Hematopoietic multipotent progenitor cell treated with erythropoietin and hydrocortisone succinate and interleukin-3 and kit ligand, for 15 days (in vitro differentiated cells): ENCODE results near the gene C11orf54.
A peak's percentile ranks its signal among the peaks of the same experiment; 100 is the strongest.
"Not testable (repeated sequence)": the region's sequence is repeated elsewhere in the genome, so short reads cannot be mapped to it uniquely, and the experiment has no call there.

Experiments
- DNase-seq: peaks from one replicate; pipeline ENCODE4 v3.0.0-alpha.2; 2015; ENCODE audit warnings: low spot score

The C11orf54 gene

DNA sequence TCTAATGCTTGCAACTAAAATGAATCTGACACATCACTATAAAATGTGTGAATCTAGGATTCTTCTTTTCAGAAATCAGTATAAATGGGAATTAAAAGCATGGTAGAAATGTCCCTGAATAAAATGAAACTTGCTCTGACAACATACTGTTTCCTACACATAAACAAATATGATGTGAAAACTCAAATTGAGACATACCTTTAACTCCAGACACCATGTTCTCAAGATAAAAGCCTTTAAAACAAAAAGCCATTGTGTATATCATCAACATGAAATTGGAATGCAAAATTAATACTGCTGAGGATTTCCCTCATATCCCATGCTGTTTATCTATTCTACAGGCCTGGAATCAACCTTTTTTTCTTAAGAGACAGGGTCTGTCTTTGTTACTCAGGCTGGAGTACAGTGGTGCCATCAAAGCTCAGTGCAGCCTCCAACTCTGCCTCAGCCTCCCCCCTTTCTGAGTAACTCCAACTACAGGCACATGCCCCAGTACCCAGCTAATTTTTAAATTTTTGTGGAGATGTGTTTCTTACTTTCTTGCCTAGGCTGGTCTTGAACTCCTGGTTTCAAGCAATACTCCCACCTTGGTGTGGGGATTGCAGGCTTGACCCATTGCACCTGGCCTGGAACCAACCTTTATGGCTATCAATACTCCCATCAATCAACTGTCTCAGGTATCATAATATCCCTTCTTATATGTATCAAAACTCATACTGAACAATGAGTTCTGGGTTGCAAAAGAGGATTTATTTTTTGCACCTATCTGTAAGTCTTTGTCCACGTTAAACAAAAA is 6.8 kb upstream of the C11orf54 start:
- no peak for DNase-seq

DNA sequence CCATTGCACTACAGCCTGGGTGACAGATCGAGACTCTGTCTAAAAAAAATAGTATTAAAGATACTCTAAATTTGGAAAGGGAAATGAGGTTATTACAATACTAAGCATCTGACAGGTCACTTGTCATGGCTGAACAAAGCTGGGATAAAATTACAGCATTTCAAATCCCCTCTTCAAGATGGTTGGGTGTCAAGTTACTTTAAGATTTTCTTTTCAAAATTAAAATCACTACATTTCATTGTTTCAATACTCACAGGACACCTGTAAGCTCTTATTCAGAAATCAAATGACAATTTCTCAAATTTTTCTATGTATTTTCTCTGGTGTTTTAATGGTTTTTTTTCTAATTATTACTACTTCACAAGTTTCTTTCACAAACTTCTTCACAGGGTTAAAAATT is 5.8 kb upstream of the C11orf54 start:
- no peak for DNase-seq

- DNase-seq = no peak
Observed at GRCh38 chr11:93736129-93736528, 5.3 kb upstream of the C11orf54 start.

- DNase-seq = peak; percentile 31
Observed at GRCh38 chr11:93737904-93738612, 3.4 kb upstream of the C11orf54 start.

- no peak for DNase-seq
Observed at GRCh38 chr11:93738647-93739081, 2.8 kb upstream of the C11orf54 start.

- DNase-seq = peak; percentile 45
Observed at GRCh38 chr11:93740031-93740729, 1.3 kb upstream of the C11orf54 start.

DNA sequence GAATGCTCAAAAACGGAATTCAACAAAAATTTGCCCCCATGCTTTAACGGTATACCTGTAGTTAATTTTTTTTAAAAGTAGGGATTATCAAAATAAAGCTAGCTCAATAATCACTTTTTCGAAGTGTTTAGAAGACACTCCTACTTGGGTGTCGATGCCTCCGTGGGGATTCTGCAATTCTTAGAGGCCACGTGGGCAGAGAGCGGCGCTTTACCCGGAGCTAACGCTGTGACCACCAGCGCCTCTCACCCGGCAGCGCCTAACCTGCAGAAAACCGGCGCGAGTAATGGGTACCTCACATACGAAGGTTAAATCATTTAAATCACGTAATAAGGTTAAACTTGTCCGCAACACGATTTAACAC is 760 bp upstream of the C11orf54 start:
- peak; percentile 54 for DNase-seq

DNA sequence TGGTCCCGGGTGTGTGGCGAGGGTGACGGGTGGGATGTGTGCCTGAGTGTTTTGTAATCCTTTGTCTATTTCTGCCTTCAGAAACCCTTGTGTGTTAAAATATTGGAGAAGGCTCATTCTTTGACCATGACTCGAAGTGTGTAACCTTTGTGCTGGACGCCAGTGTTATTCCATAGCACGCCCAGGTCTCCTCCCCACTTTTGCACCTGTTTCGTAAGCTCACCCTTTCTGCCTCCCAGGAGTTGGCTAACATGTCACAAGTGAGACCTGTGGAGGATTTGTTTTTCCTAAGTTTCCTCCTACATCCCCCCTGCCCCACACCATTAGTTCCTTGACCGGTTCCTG is 382 bp downstream of the C11orf54 start:
- no peak for DNase-seq

- no peak for DNase-seq
Observed at GRCh38 chr11:93743291-93743690, 1.8 kb downstream of the C11orf54 start.

- no peak for DNase-seq
Observed at GRCh38 chr11:93744669-93745004, 3.2 kb downstream of the C11orf54 start.

DNA sequence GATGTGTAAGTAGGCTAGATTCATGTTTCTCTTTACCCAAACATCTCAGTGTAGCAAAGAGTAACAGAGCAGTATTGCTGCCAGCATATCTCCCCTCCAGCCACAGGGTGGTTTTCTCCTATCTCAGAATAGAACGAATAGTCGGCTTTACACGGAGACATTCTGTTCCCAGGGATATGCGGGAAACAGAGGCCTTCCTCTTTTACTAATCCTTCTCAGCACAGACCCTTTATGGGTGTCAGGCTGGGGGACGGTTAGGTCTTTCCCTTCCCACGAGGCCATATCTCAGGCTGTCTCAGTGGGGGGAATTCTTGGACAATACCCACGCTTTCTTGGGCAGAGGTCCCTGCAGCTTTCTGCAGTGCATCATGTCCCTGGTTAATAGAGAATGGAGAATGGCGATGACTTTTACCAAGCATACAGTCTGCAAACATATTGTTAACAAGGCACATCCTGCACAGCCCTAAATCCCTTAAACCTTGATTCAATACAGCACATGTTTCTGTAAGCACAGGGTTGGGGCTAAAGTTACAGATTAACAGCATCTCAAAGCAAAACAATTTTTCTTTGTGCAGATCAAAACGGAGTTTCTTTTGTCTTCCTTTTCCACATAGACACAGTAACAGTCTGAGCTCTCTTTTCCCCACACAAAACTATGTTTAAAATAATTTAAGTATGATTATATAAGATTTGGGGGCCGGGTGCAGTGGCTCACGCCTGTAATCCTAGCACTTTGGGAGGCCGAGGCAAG is 3.7 kb downstream of the C11orf54 start:
- DNase-seq = not testable (repeated sequence)

GRCh38 chr11:93746101-93746500 is 4.6 kb downstream of the C11orf54 start:
- DNase-seq = no peak

DNA sequence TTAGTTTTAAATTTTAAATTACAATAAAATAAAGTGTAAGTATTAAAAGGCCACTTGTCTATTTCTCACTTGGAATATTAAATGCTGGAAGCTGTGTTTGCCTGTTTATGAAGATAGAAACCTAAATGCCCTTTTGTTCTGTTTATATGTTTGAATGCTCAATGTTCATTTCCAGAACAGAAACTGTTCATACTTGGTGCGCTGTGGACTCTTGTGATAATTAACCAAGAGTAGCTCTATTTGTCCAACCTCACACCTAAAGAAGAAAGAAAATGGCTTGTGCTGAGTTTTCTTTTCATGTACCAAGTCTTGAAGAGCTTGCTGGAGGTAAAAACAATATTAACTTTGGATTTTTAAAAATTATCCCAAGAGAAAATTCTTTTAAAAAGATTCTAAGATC is 5.7 kb downstream of the C11orf54 start:
- no peak for DNase-seq

DNA sequence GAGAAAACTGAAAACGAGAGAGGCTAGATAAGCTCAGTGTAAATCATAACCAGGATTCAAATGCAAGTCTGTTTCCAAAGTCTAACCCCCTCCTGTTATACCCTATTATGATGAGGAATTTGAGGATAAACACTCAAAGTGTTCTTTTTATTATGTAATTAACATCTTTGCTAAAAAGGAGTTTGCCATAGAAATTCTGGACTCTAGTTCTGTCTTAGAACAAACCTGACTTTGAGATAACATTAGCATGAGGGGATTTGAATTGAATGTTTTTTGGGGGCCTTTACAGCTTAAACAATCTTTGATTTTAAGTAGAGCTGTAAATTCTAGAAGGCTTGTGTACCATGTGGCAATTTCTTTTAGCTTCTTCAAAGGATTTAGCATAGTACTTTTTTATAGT is 9.5 kb downstream of the C11orf54 start:
- no peak for DNase-seq

GRCh38 chr11:93753241-93753640 is 11.8 kb downstream of the C11orf54 start:
- DNase-seq = no peak

- no peak for DNase-seq
Observed at GRCh38 chr11:93756748-93757147, 15.3 kb downstream of the C11orf54 start.

DNA sequence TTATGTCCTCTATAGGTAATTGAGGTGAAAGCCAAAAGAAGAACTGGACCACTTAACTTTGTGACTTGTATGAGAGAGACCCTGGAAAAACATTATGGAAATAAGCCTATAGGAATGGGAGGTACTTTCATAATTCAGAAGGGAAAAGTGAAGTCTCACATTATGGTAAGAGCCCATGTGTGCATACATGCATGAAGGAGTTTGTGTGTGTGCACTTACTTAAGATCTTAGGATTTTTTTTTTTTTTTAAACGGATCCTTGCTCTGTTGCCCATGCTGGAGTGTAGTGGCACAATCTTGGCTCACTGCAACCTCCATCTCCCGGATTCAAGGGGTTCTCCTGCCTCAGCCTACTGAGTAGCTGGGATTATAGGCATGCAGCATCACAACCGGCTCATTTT is 15.8 kb downstream of the C11orf54 start:
- DNase-seq = no peak

GRCh38 chr11:93757924-93758865 is 16.7 kb downstream of the C11orf54 start:
- DNase-seq = no peak

- DNase-seq = not testable (repeated sequence)
Observed at GRCh38 chr11:93759123-93759522, 17.7 kb downstream of the C11orf54 start.

DNA sequence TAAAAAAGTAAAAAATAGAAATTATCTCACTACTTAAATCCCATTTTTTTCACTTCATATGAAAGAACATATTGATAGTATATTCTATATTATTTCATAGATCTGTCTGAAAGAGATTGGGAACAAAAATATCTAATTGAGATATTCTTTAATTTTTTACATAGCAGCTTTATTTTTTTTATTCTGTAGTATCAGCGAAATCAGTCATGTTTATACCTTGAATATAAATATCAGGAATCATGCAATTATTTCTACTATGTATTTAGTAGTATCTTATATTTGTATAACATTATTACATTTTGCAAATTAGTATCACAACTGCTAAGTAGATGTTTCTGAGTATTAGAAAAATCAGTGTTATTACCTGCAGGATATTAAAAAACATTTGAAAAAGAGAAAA is 20.4 kb downstream of the C11orf54 start:
- no peak for DNase-seq

DNA sequence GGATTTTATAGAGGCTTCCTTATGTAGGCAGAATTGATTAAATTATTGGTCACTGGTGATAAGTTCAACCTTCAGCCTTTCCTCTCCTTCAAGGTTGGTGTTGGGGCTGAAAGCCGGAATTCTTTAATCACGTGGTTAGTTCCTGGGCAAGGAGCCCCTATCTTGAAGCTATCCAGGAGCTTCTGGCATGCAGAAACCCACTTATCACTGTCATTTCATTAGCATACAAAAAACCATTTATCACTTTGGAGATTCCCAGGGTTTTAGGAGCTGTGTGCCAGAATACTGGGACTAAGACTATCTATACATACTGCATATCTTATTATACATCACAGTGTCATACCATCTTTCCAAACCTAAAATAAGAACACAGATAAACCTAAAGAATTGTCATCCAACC is 24.1 kb downstream of the C11orf54 start:
- DNase-seq = no peak
